Activated CD4-positive, alpha-beta T cell treated with anti-CD3 and anti-CD28 coated beads for 48 hours (primary cell): ENCODE measurements around the gene STX10.
"Not testable (repeated sequence)": the region's sequence is repeated elsewhere in the genome, so short reads cannot be mapped to it uniquely, and the experiment has no call there.

Experiments used
- DNase-seq: peaks from one replicate; pipeline ENCODE4 v3.0.0-alpha.2; 2020

Gene STX10

GRCh38 chr19:13150187-13150930, at the start of gene STX10, which contains the start of gene IER2:
Gene STX10 (minus strand): TSS chr19:13150375. CDS start chr19:13150173, 202 bp downstream.
Gene IER2 (plus strand): TSS chr19:13150411. CDS start chr19:13153187, 2,776 bp downstream.
- peak; percentile 95 for DNase-seq

GRCh38 chr19:13198634-13199033, 48.5 kb upstream of the STX10 start:
- no peak for DNase-seq

- peak; percentile 72 for DNase-seq
These were observed 45.5 kb upstream of the STX10 start for GRCh38 chr19:13195678-13196077.

GRCh38 chr19:13190781-13191540, 40.8 kb upstream of the STX10 start:
- DNase-seq: peak; percentile 66

GRCh38 chr19:13189600-13189999, 39.4 kb upstream of the STX10 start:
- DNase-seq: no peak

GRCh38 chr19:13187419-13187818, 37.2 kb upstream of the STX10 start:
- no peak for DNase-seq

- not testable (repeated sequence) for DNase-seq
These were observed 36.5 kb upstream of the STX10 start for GRCh38 chr19:13186688-13187087.

GRCh38 chr19:13185763-13186657, 35.8 kb upstream of the STX10 start:
- not testable (repeated sequence) for DNase-seq

- DNase-seq: not testable (repeated sequence)
These were observed 34.8 kb upstream of the STX10 start for GRCh38 chr19:13184926-13185325.

GRCh38 chr19:13181747-13182388, 31.7 kb upstream of the STX10 start:
- DNase-seq: peak; percentile 45

GRCh38 chr19:13178291-13178690, 28.1 kb upstream of the STX10 start:
- not testable (repeated sequence) for DNase-seq

- DNase-seq: not testable (repeated sequence)
These were observed 27.4 kb upstream of the STX10 start for GRCh38 chr19:13177584-13177983.

- no peak for DNase-seq
These were observed 26.2 kb upstream of the STX10 start for GRCh38 chr19:13176345-13176744.

- no peak for DNase-seq
These were observed 23.1 kb upstream of the STX10 start for GRCh38 chr19:13173139-13173737.

GRCh38 chr19:13172346-13173138, 22.4 kb upstream of the STX10 start:
- peak; percentile 89 for DNase-seq

GRCh38 chr19:13171146-13171545, 21.0 kb upstream of the STX10 start:
- DNase-seq: no peak

- DNase-seq: no peak
These were observed 19.6 kb upstream of the STX10 start for GRCh38 chr19:13169769-13170168.

- not testable (repeated sequence) for DNase-seq
These were observed 16.0 kb upstream of the STX10 start for GRCh38 chr19:13166151-13166550.

GRCh38 chr19:13165162-13165997, 15.2 kb upstream of the STX10 start:
- no peak for DNase-seq
